ENCODE measurements around the gene LATS2. TPM values are rescaled to one million over a fixed set of nuclear protein-coding genes. Genes with fewer than 3 reads are reported as not detected.

LATS2 gene
- total RNA-seq, 1 donor from 2014 or later: 44.1 TPM

GRCh38 chr13:21013682-21014038 is 47.7 kb downstream of the LATS2 start:
- peaks cover 72% of the 10 kb centered on the region for H3K4me1 ChIP-seq
- intact Hi-C loops (cut with DNase I): no loop called here
- DNase-seq: peak; percentile 15

GRCh38 chr13:21012841-21013681 is 48.3 kb downstream of the LATS2 start:
- no peak for TF ChIP-seq CTCF (IDR thresholded peaks at IDR 0.05)
- intact Hi-C loops (cut with DNase I): no loop called here
- no peaks in the 10 kb centered on the region for H3K9me3 ChIP-seq

More at GRCh38 chr13:21013682-21014038, 47.7 kb downstream of the LATS2 start:
- Histone ChIP-seq H3K9me3 (no peaks in the 10 kb centered on the region), H3K27ac (no peak overlapping the region), H3K27me3 (no peaks in the 10 kb centered on the region), H3K36me3 (no peaks in the 10 kb centered on the region), H3K4me3 (no peak overlapping the region)
- TF ChIP-seq CTCF (IDR thresholded peaks at IDR 0.05): no peak
- no peak for ATAC-seq

GRCh38 chr13:21012211-21012610 is 49.2 kb downstream of the LATS2 start:
- no peak for ATAC-seq
- no peak for TF ChIP-seq CTCF (IDR thresholded peaks at IDR 0.05)
- Histone ChIP-seq H3K4me1 (peaks cover 59% of the 10 kb centered on the region), H3K27ac (no peak overlapping the region), H3K36me3 (no peaks in the 10 kb centered on the region), H3K9me3 (no peaks in the 10 kb centered on the region), H3K4me3 (no peak overlapping the region), H3K27me3 (no peaks in the 10 kb centered on the region)
- DNase-seq: no peak
- intact Hi-C loops (cut with DNase I): no loop called here

More at GRCh38 chr13:21012841-21013681, 48.3 kb downstream of the LATS2 start:
- Histone ChIP-seq H3K4me1 (peaks cover 66% of the 10 kb centered on the region), H3K4me3 (no peak overlapping the region), H3K36me3 (no peaks in the 10 kb centered on the region), H3K27me3 (no peaks in the 10 kb centered on the region), H3K27ac (no peak overlapping the region)
- ATAC-seq (no peak), DNase-seq (peak; percentile 18)

DNA sequence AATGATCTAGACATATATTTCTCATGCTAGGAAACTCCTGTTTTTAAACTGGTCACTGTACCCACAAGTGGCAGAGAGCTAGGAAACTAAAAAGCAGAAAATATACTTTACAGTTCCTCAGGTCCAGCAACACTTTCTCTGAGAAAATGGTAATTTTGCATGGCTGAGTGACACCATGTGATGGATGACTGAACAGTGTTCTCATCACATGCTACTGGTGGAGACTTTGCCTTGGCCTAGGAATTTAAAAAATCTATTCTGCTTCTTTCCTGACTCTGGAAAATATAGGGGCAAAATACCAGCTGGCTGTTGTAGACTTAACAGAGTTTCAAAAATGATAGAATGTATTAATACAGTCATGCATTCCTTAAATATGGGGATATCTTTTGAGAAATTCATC is 50.0 kb downstream of the LATS2 start:
- Histone ChIP-seq H3K9me3 (no peaks in the 10 kb centered on the region), H3K27ac (no peak overlapping the region), H3K27me3 (no peaks in the 10 kb centered on the region), H3K36me3 (no peaks in the 10 kb centered on the region), H3K4me1 (peaks cover 51% of the 10 kb centered on the region), H3K4me3 (no peak overlapping the region)
- TF ChIP-seq CTCF (IDR thresholded peaks at IDR 0.05): no peak
- DNase-seq (no peak), ATAC-seq (no peak)
- intact Hi-C loops (cut with DNase I): no loop called here

- no peak for DNase-seq
- H3K27me3 ChIP-seq: no peaks in the 10 kb centered on the region
- intact Hi-C loops (cut with DNase I): no loop called here
- TF ChIP-seq CTCF (IDR thresholded peaks at IDR 0.05): no peak
- no peaks in the 10 kb centered on the region for H3K9me3 ChIP-seq
- H3K4me1 ChIP-seq: peaks cover 45% of the 10 kb centered on the region
- no peak overlapping the region for H3K4me3 ChIP-seq
- H3K27ac ChIP-seq: no peak overlapping the region
- ATAC-seq: peak; percentile 56
- no peaks in the 10 kb centered on the region for H3K36me3 ChIP-seq
These were observed 50.8 kb downstream of the LATS2 start for GRCh38 chr13:21010621-21011020.
